Measurements from ENCODE around the gene NMNAT3. TPM values are rescaled to one million over a fixed set of nuclear protein-coding genes. Genes with fewer than 3 reads are reported as not detected.

Gene NMNAT3
- total RNA-seq, 4 donors from 2014 or later = 9.5 to 17.2 (median 12.8) TPM

DNA sequence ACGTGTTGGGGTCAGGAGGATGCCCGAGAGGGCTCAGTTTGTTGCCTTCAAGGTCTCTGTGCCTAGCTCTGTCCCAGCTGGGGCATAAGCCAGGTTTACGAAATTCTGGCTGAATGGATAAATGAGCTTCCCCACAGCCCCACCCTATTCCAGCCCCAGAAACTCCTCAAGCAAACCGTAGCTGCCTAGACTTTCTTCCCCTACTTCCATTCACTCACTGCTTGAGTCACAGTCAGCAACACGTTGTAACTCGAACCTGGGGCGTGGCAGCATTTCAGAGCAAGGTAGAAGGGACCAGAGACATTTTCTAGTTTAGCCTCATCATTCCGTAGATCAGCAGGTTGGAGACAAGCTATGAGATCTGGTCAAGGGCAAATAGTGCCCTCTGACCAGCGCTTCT lies 24.2 kb downstream of the NMNAT3 start:
- Histone ChIP-seq H3K4me3 (no peak overlapping the region), H3K27me3 (no peaks in the 10 kb centered on the region), H3K4me1 (peaks cover 0 to 5% of the 10 kb centered on the region in 2 donors), H3K27ac (no peak overlapping the region), H3K36me3 (no peaks in the 10 kb centered on the region), H3K9me3 (no peaks in the 10 kb centered on the region)
- TF ChIP-seq, protein P1, sequence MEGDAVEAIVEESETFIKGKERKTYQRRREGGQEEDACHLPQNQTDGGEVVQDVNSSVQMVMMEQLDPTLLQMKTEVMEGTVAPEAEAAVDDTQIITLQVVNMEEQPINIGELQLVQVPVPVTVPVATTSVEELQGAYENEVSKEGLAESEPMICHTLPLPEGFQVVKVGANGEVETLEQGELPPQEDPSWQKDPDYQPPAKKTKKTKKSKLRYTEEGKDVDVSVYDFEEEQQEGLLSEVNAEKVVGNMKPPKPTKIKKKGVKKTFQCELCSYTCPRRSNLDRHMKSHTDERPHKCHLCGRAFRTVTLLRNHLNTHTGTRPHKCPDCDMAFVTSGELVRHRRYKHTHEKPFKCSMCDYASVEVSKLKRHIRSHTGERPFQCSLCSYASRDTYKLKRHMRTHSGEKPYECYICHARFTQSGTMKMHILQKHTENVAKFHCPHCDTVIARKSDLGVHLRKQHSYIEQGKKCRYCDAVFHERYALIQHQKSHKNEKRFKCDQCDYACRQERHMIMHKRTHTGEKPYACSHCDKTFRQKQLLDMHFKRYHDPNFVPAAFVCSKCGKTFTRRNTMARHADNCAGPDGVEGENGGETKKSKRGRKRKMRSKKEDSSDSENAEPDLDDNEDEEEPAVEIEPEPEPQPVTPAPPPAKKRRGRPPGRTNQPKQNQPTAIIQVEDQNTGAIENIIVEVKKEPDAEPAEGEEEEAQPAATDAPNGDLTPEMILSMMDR (IDR thresholded peaks at IDR 0.05 in 4 of 5, conservative IDR thresholded peaks at IDR 0.05 in 1 of 5) = no peak
- TF ChIP-seq POLR2A (IDR thresholded peaks at IDR 0.05) = no peak
- intact Hi-C loops (cut with DNase I; ENCODE audit: low total_unique reads) = no loop called here
- DNase-seq = peak in 1 of 2 donors; percentile 15
- in situ Hi-C loops (cut with MboI; ENCODE audit: low sequenced_read_pairs in 4 of 4) = no loop called here
- no peak for ATAC-seq

DNA sequence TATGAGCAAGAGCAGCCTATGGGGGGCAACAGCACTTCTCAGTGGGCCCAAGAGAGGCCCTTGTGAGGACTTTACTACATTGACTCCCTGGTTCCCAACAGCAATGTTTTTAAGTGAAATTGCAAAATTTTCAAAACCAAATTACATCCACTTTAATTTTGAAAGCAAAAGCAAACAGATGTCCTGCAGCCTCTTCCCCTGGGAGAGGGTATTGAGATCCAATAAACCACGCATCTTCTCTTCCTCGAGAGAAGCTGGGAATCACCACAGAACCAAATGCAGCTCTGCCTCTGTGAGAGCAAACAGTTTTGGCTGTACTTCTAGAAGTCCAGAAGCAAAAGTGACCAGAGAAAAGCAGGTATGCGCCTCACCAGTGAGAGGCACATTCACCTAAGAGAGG lies 25.2 kb downstream of the NMNAT3 start:
- TF ChIP-seq, protein P1 (IDR thresholded peaks at IDR 0.05 in 4 of 5, conservative IDR thresholded peaks at IDR 0.05 in 1 of 5) = no peak
- TF ChIP-seq POLR2A (IDR thresholded peaks at IDR 0.05) = no peak
- ATAC-seq = no peak
- Histone ChIP-seq H3K27ac (no peak overlapping the region), H3K27me3 (no peaks in the 10 kb centered on the region), H3K4me1 (peaks cover 0 to 6% of the 10 kb centered on the region in 2 donors), H3K36me3 (no peaks in the 10 kb centered on the region), H3K4me3 (no peak overlapping the region), H3K9me3 (no peaks in the 10 kb centered on the region)
- in situ Hi-C loops (cut with MboI; ENCODE audit: low sequenced_read_pairs in 4 of 4) (no loop called here), intact Hi-C loops (cut with DNase I; ENCODE audit: low total_unique reads) (no loop called here)
- no peak for DNase-seq

DNA sequence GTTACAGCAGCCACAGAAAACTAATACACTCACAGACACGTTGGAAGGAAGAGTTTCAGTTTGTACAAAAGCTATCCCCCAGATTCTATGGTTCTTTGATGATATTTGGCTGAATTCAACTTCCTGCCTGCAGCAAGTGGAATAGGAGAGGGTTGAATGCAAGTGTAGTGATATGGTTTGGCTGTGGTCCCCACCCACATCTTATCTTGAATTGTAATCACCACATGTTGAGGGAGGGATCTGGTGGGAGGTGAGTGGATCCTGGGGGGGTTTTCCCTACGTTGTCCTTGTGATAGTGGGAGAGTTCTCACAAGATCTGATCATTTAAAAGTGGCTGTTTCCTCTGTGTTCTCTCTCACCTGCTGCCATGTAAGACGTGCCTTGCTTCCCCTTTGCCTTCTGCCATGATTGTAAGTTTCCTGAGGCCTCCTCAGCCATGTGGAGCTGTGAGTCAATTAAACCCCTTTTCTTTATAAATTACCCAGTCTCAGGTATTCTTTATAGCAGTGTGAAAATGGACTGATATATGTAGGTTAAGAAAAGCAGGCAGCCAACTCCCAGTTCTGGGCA lies 29.8 kb downstream of the NMNAT3 start:
- no peak overlapping the region for H3K4me3 ChIP-seq
- H3K27me3 ChIP-seq = no peaks in the 10 kb centered on the region
- TF ChIP-seq POLR2A (IDR thresholded peaks at IDR 0.05) = no peak
- TF ChIP-seq, protein P1 (IDR thresholded peaks at IDR 0.05 in 4 of 5, conservative IDR thresholded peaks at IDR 0.05 in 1 of 5) = no peak
- in situ Hi-C loops (cut with MboI; ENCODE audit: low sequenced_read_pairs in 4 of 4) (no loop called here), intact Hi-C loops (cut with DNase I; ENCODE audit: low total_unique reads) (no loop called here)
- no peak for ATAC-seq
- no peak for DNase-seq
- H3K27ac ChIP-seq = no peak overlapping the region
- H3K36me3 ChIP-seq = no peaks in the 10 kb centered on the region
- H3K9me3 ChIP-seq = no peaks in the 10 kb centered on the region
- H3K4me1 ChIP-seq = peaks cover 5 to 11% of the 10 kb centered on the region in 2 donors

DNA sequence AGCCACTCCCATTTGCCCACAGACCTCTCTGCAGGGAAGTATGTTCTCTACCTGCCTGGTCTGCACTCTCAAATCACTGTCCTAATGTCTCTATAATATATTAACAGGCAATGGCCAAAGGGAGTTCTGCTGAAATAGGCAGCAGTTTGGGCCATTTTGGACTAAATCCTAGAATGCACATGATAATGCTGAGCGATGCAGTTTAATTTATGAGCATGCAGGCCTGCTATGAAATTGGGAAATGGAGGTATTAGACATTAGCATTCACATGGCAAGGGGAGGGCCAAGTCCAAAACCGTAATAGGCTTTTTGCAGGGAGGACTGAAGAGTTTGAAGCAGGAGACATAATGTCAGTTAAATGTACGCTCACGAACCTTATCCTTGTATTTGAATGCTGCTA lies 31.3 kb downstream of the NMNAT3 start:
- no peaks in the 10 kb centered on the region for H3K9me3 ChIP-seq
- intact Hi-C loops (cut with DNase I; ENCODE audit: low total_unique reads) (no loop called here), in situ Hi-C loops (cut with MboI; ENCODE audit: low sequenced_read_pairs in 4 of 4) (no loop called here)
- no peak overlapping the region for H3K27ac ChIP-seq
- ATAC-seq = no peak
- H3K4me3 ChIP-seq = no peak overlapping the region
- H3K4me1 ChIP-seq = peaks cover 5 to 11% of the 10 kb centered on the region in 2 donors
- H3K36me3 ChIP-seq = no peaks in the 10 kb centered on the region
- H3K27me3 ChIP-seq = no peaks in the 10 kb centered on the region
- no peak for DNase-seq
- TF ChIP-seq POLR2A (IDR thresholded peaks at IDR 0.05) = no peak
- TF ChIP-seq, protein P1 (IDR thresholded peaks at IDR 0.05 in 4 of 5, conservative IDR thresholded peaks at IDR 0.05 in 1 of 5) = no peak

DNA sequence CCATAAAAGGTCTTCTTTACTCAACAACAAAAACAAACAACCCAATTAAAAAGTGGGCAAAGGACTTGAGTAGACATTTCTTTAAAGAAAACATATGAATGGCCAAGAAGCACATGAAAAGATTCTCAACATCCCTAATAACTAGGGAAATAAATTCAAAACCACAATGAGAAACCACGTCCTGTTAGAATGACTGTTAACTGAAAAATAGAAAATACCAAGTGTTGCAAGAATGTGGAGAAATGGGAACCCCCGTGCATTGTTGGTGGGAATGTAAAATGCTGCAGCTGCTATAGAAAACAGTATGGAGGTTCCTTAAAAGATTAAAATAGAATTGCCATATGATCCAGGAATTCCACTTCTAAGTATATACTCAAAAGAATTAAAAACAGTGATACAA lies 34.8 kb downstream of the NMNAT3 start:
- Histone ChIP-seq H3K36me3 (no peaks in the 10 kb centered on the region), H3K4me3 (no peak overlapping the region), H3K27me3 (no peaks in the 10 kb centered on the region), H3K4me1 (peaks cover 11% of the 10 kb centered on the region in 2 donors), H3K27ac (no peak overlapping the region), H3K9me3 (no peaks in the 10 kb centered on the region)
- in situ Hi-C loops (cut with MboI; ENCODE audit: low sequenced_read_pairs in 4 of 4) (no loop called here), intact Hi-C loops (cut with DNase I; ENCODE audit: low total_unique reads) (no loop called here)
- no peak for TF ChIP-seq POLR2A (IDR thresholded peaks at IDR 0.05)
- TF ChIP-seq, protein P1 (IDR thresholded peaks at IDR 0.05 in 4 of 5, conservative IDR thresholded peaks at IDR 0.05 in 1 of 5) = no peak
- no peak for DNase-seq
- no peak for ATAC-seq
